ENCODE measurements around the gene HK3.

DNA sequence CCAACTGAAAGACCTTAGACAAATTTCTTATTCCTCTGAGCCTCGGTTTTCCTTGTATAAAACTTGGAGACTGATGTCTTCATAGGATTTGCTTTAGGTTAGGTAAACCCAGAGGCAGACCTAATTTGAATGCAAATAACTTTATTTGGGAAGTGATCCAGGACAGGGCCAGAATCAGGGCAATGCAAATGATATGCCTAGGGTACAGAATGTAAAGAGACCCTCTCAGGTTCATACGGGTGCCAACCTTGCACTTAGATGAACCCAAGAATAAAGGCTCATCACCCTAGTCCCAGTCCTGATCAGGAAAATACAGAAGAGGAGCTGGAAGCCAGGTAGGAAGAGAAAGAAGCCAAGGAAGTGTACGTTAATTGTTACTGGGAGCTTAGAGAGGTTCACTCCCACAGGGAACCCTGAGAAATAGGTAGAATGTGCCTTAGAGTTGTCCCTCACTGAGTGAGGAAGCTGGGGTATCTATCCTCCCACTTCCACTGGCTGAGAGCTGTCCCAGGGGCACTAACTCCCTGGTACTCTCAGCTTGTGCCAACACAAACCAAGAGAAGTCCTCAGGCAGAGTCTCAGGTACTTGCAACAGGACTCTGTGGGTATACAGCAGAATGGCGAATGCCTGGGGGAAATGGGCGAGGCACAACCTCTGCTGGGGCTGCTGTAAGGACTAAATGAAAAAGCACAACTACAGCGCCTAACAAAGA, 3.1 kb upstream of the HK3 start:
- TF ChIP-seq, protein P1, sequence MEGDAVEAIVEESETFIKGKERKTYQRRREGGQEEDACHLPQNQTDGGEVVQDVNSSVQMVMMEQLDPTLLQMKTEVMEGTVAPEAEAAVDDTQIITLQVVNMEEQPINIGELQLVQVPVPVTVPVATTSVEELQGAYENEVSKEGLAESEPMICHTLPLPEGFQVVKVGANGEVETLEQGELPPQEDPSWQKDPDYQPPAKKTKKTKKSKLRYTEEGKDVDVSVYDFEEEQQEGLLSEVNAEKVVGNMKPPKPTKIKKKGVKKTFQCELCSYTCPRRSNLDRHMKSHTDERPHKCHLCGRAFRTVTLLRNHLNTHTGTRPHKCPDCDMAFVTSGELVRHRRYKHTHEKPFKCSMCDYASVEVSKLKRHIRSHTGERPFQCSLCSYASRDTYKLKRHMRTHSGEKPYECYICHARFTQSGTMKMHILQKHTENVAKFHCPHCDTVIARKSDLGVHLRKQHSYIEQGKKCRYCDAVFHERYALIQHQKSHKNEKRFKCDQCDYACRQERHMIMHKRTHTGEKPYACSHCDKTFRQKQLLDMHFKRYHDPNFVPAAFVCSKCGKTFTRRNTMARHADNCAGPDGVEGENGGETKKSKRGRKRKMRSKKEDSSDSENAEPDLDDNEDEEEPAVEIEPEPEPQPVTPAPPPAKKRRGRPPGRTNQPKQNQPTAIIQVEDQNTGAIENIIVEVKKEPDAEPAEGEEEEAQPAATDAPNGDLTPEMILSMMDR (conservative IDR thresholded peaks at IDR 0.05 in 1 of 2, IDR thresholded peaks at IDR 0.05 in 1 of 2; ENCODE audit: extremely low read depth in 1 of 2, insufficient read depth in 1 of 2, low read depth in 1 of 2, low read length in 2 of 2) = no peak
- no peak for TF ChIP-seq EZH2 (IDR thresholded peaks at IDR 0.05; ENCODE audit: borderline replicate concordance, low read length)

Data from mammary epithelial cell (primary cell).